ENCODE data around the gene ITM2B.

DNA sequence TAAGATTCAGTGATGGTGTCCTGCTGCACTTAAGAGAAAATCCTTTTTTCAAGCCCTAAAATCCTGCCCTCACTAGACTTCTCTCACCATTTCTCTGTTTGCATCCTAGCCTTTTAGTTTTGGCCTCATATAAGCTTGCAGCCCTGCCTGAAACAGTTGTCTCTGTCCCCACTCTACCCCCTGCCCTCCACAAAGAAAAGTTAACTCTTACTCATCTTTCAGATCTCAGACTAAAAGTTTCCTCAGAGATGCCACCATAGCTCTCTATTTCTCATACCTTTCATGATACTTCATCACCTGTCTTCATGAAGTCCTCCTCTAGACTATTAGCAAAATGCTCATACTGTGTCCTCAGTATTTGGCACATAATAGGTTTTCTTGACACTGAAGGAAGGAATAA lies 33.1 kb downstream of the ITM2B start:
- TF ChIP-seq, protein P1, sequence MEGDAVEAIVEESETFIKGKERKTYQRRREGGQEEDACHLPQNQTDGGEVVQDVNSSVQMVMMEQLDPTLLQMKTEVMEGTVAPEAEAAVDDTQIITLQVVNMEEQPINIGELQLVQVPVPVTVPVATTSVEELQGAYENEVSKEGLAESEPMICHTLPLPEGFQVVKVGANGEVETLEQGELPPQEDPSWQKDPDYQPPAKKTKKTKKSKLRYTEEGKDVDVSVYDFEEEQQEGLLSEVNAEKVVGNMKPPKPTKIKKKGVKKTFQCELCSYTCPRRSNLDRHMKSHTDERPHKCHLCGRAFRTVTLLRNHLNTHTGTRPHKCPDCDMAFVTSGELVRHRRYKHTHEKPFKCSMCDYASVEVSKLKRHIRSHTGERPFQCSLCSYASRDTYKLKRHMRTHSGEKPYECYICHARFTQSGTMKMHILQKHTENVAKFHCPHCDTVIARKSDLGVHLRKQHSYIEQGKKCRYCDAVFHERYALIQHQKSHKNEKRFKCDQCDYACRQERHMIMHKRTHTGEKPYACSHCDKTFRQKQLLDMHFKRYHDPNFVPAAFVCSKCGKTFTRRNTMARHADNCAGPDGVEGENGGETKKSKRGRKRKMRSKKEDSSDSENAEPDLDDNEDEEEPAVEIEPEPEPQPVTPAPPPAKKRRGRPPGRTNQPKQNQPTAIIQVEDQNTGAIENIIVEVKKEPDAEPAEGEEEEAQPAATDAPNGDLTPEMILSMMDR (IDR thresholded peaks at IDR 0.05), result no peak
- no peak for TF ChIP-seq EZH2 (IDR thresholded peaks at IDR 0.05; ENCODE audit: borderline replicate concordance, insufficient read depth, low read depth, low read length, poor library complexity, severe bottlenecking)
